ENCODE data around the gene SAMM50. TPM values are rescaled to one million over a fixed set of nuclear protein-coding genes. Genes with fewer than 3 reads are reported as not detected.

SAMM50 gene
- total RNA-seq, 4 donors from 2014 or later, result 27.6 to 45.4 (median 32.3) TPM

DNA sequence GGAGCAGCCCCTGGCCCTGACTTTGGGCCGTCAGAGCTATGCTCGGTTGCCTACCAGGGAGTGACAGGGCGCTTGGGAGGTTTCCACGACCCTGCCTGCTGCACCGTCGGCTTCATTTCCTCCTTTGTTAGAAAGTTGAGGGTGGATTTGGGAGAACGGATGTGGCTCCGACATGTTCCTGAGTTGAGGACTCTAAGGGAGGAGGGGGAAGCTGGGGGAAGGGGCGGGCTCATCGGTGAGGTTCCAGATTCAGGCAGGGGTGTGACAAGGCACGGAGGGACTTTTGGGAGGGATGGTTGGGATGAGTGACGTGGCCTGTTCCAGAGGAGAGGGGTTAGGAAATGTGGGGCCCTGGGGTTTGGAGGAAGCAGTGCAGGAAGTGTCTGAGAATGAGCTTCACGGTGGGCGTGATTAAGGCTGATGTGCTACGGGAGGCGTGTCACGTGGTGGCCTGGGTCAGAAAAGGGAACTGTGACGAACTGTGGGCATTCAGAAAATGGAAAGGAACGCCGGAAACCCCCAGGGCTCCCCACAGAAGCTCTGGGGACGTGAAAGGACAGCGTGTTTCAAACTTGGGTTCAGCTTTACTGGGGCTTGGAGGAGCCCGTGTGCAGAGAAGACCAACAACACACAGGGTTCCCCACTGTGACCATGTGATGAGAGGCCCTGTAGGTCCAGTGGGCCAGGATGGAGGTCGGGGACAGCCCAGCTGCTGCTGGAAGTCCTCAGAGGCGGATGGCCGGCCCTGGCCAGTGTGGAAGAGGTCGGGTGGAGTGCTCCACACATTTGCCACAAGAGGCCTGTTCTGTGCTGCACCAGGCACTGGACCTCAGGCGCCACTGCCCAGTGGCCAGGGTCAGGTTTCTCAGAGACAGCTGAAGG lies 71.6 kb downstream of the SAMM50 start:
- DNase-seq (ENCODE audit: low spot score) (peak; percentile 41), ATAC-seq (ENCODE audit: low FRiP score) (no peak)
- TF ChIP-seq, protein P1, sequence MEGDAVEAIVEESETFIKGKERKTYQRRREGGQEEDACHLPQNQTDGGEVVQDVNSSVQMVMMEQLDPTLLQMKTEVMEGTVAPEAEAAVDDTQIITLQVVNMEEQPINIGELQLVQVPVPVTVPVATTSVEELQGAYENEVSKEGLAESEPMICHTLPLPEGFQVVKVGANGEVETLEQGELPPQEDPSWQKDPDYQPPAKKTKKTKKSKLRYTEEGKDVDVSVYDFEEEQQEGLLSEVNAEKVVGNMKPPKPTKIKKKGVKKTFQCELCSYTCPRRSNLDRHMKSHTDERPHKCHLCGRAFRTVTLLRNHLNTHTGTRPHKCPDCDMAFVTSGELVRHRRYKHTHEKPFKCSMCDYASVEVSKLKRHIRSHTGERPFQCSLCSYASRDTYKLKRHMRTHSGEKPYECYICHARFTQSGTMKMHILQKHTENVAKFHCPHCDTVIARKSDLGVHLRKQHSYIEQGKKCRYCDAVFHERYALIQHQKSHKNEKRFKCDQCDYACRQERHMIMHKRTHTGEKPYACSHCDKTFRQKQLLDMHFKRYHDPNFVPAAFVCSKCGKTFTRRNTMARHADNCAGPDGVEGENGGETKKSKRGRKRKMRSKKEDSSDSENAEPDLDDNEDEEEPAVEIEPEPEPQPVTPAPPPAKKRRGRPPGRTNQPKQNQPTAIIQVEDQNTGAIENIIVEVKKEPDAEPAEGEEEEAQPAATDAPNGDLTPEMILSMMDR (IDR thresholded peaks at IDR 0.05), result no peak

DNA sequence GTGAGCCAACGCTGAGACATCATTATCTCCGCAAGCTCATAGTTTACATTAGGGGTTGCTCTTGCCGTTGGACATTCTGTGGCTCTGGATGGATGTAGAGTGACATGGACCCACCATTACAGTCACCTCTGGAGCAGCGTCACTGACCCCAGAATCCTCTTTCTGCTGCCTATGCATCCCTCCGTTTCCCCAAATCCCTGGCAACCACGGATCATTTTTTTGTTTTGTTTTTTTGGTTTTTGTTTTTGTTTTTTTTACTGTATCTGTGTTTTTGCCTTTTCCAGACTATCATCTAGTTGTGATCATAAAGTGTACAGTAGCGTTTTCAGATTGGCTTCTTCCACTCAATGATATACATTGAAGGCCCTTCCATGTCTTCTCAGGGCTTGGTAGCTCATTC lies 72.8 kb downstream of the SAMM50 start:
- TF ChIP-seq, protein P1 (IDR thresholded peaks at IDR 0.05), result no peak
- DNase-seq (ENCODE audit: low spot score), result no peak

DNA sequence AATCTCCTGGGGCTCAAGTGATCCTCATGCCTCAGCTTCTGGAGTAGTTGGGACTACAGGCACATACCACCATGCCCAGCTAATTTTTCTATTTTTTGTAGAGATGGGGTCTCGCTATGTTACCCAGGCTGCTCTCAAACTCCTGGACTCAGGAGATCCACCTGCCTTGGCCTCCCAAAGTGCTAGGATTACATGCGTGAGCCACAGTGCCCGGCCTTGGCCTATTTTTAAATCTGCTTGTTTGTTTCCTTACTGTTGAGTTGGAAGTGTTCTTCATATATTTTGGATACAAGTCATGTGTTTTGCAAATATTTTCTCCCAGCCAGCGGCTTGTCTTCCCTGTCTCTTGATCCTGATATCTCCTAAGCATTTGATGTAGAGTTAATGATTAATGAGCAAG lies 73.8 kb downstream of the SAMM50 start:
- TF ChIP-seq, protein P1 (IDR thresholded peaks at IDR 0.05), result no peak

More for the DNA sequence above, 72.8 kb downstream of the SAMM50 start:
- no peak for ATAC-seq (ENCODE audit: low FRiP score)

GRCh38 chr22:44030051-44030701 lies 74.9 kb downstream of the SAMM50 start:
- TF ChIP-seq, protein P1 (IDR thresholded peaks at IDR 0.05), result no peak
- no peak for DNase-seq (ENCODE audit: low spot score)
- ATAC-seq (ENCODE audit: low FRiP score), result no peak

More for the DNA sequence above, 73.8 kb downstream of the SAMM50 start:
- ATAC-seq (ENCODE audit: low FRiP score), result no peak
- DNase-seq (ENCODE audit: low spot score), result no peak

DNA sequence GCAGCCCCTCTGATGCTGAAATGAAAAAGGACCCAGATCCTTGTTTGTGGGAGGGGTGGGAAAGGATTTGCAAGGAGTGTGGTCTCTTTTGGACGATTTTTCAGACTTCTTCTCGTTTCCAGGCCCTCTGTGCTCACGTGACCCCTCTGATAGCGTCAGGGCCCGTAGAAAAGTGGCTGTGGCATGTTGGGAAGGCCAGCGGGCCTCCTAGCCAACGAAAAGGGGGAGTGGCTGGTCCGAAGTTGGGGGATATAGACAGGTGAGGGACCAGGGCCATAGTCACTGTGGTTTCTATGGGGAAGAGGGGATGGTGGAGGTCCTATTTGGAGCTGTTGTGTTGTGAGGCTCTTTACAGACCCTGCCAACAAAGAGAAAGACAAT lies 75.5 kb downstream of the SAMM50 start:
- DNase-seq (ENCODE audit: low spot score), result no peak
- TF ChIP-seq, protein P1 (IDR thresholded peaks at IDR 0.05), result no peak

DNA sequence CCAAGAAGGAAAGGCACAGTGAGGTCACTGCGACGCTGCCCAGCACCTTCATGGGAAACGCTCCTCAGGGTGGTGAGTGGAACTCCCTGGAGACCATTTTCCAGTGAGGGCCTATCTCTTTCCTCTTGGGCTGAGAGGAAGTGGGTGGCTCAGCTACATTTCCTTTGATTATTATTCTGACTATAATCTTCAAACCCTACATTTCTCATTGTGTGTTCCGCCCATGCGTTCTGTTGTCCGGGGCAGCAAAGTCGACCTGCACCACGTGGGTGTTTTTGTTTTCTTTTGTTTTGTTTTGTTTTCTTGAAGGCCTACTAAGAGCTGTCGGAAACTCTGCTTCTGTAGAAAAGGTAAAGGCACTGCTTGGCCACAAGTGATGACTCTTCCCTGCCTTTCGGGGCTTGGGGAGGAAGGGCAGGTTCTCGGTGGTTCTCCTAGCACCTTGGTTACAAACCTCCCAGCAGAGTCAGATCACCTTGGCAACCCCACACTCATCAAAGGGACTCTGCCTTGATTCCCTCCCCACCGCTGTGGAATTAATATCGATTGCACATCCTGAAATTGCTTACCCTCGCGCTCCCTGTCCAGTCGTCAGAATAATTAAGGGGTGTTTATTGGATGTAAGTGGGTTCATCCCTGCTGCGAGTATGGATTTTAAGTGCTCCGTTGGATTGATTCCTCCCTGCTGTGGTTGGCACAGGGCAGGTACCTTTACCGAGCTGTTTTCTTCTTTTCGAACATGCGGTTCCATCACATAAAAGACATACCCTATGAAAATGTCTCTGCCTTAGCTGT lies 76.1 kb downstream of the SAMM50 start:
- DNase-seq (ENCODE audit: low spot score) (no peak), ATAC-seq (ENCODE audit: low FRiP score) (no peak)
- TF ChIP-seq, protein P1 (IDR thresholded peaks at IDR 0.05), result no peak

More for the DNA sequence above, 75.5 kb downstream of the SAMM50 start:
- ATAC-seq (ENCODE audit: low FRiP score), result no peak

Data from omental fat pad (tissue), 4 donors.